ENCODE measurements around the gene CASP10.

CASP10 gene

GRCh38 chr2:201188449-201188848 lies 5.5 kb downstream of the CASP10 start:
- TF ChIP-seq CTCF (IDR thresholded peaks at IDR 0.05; ENCODE audit: borderline replicate concordance, control extremely low read depth, extremely low read depth, insufficient read depth, missing control alignments): no peak
- no peak for DNase-seq (ENCODE audit: low spot score)
- in situ Hi-C loops (cut with MboI; ENCODE audit: low sequenced_read_pairs, unreplicated experiment): loop anchor here (10.0 to 25.0 kb wide), 2 partner anchors 284 to 476 kb away; no protein-coding TSS in a partner anchor

- DNase-seq (ENCODE audit: low spot score): no peak
- no peak for TF ChIP-seq CTCF (IDR thresholded peaks at IDR 0.05; ENCODE audit: borderline replicate concordance, control extremely low read depth, extremely low read depth, insufficient read depth, missing control alignments)
- in situ Hi-C loops (cut with MboI; ENCODE audit: low sequenced_read_pairs, unreplicated experiment): loop anchor here (25.0 kb wide), 1 partner anchor 479 kb away; no protein-coding TSS in a partner anchor
These were observed 8.4 kb downstream of the CASP10 start for GRCh38 chr2:201191132-201191875.

- in situ Hi-C loops (cut with MboI; ENCODE audit: low sequenced_read_pairs, unreplicated experiment): loop anchor here (25.0 kb wide), 1 partner anchor 482 kb away; no protein-coding TSS in a partner anchor
- DNase-seq (ENCODE audit: low spot score): peak; percentile 70
- TF ChIP-seq CTCF (IDR thresholded peaks at IDR 0.05; ENCODE audit: borderline replicate concordance, control extremely low read depth, extremely low read depth, insufficient read depth, missing control alignments): no peak
These were observed 11.2 kb downstream of the CASP10 start for GRCh38 chr2:201194097-201194496.

GRCh38 chr2:201195331-201195730 lies 12.4 kb downstream of the CASP10 start:
- no peak for DNase-seq (ENCODE audit: low spot score)
- TF ChIP-seq CTCF (IDR thresholded peaks at IDR 0.05; ENCODE audit: borderline replicate concordance, control extremely low read depth, extremely low read depth, insufficient read depth, missing control alignments): no peak
- in situ Hi-C loops (cut with MboI; ENCODE audit: low sequenced_read_pairs, unreplicated experiment): loop anchor here (25.0 kb wide), 1 partner anchor 483 kb away; no protein-coding TSS in a partner anchor

- no peak for TF ChIP-seq CTCF (IDR thresholded peaks at IDR 0.05; ENCODE audit: borderline replicate concordance, control extremely low read depth, extremely low read depth, insufficient read depth, missing control alignments)
- in situ Hi-C loops (cut with MboI; ENCODE audit: low sequenced_read_pairs, unreplicated experiment): loop anchor here (25.0 kb wide), 1 partner anchor 484 kb away; no protein-coding TSS in a partner anchor
These were observed 13.1 kb downstream of the CASP10 start for GRCh38 chr2:201196003-201196402.

GRCh38 chr2:201196803-201197202 lies 13.9 kb downstream of the CASP10 start:
- no peak for DNase-seq (ENCODE audit: low spot score)
- TF ChIP-seq CTCF (IDR thresholded peaks at IDR 0.05; ENCODE audit: borderline replicate concordance, control extremely low read depth, extremely low read depth, insufficient read depth, missing control alignments): no peak
- in situ Hi-C loops (cut with MboI; ENCODE audit: low sequenced_read_pairs, unreplicated experiment): loop anchor here (25.0 kb wide), 1 partner anchor 485 kb away; no protein-coding TSS in a partner anchor

More at GRCh38 chr2:201196003-201196402, 13.1 kb downstream of the CASP10 start:
- DNase-seq (ENCODE audit: low spot score): no peak
